ENCODE data around the gene UBE2Q1. TPM values are rescaled to one million over a fixed set of nuclear protein-coding genes. Genes with fewer than 3 reads are reported as not detected.

Gene UBE2Q1
- total RNA-seq, 1 experiment from 2014 or later: 52.8 TPM

DNA sequence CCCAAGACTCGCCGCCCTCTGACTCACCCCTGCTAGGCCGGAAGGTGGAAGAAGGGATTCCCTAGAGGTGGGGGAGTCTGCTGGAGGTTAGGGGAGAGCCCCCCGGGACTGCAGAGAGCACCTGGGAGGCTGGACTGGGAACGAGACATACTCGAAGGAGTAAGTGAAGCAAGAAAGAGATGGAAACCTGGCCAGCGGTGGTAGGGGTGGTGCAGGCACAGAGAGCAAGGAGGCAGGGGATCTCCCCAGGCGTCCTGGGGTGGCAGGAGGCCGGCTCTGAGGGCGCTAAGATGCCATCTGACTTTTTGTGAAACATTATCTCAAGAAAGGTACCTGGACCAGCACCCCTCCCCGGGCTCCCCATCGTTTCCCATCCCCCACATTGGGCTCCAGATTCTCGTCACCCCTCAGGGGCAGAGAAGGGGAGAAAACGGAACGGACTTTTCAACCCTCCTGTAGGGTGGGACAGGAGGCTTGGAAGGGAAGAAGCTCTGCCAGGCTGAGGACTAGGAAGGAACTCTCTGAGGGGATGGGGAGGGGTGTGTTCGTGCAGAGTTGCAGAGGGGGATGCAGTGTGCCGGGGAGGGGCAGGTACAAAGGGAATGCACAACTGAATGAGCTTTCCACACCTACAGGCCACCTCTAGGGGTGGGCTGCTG lies 9.8 kb upstream of the UBE2Q1 start:
- no TSS peak for BruUV-seq (replicated peaks)
- Histone ChIP-seq H3K27me3 (ENCODE audit: insufficient read depth, low read depth) (peaks cover 84% of the 10 kb centered on the region), H3K9me3 (ENCODE audit: insufficient read depth, low read depth) (no peaks in the 10 kb centered on the region), H3K27ac (no peak overlapping the region), H2AFZ (no peak overlapping the region), H3F3A (ENCODE audit: insufficient read depth, low read depth) (no peaks in the 10 kb centered on the region), H3K4me1 (replicated peaks; ENCODE audit: insufficient read depth) (no peaks in the 10 kb centered on the region), H3K4me2 (no peak overlapping the region; the same call in 1 of the 2 replicates), H4K20me1 (ENCODE audit: insufficient read depth) (no peaks in the 10 kb centered on the region), H3K9me2 (ENCODE audit: insufficient read depth) (no peaks in the 10 kb centered on the region), H3K79me2 (ENCODE audit: low read depth) (no peaks in the 10 kb centered on the region), H3K4me3 (no peak overlapping the region), H3K36me3 (ENCODE audit: low read depth) (no peaks in the 10 kb centered on the region)
- POLR2A ChIA-PET (ENCODE audit: unreplicated experiment): no interaction called here
- TF ChIP-seq, protein P1, sequence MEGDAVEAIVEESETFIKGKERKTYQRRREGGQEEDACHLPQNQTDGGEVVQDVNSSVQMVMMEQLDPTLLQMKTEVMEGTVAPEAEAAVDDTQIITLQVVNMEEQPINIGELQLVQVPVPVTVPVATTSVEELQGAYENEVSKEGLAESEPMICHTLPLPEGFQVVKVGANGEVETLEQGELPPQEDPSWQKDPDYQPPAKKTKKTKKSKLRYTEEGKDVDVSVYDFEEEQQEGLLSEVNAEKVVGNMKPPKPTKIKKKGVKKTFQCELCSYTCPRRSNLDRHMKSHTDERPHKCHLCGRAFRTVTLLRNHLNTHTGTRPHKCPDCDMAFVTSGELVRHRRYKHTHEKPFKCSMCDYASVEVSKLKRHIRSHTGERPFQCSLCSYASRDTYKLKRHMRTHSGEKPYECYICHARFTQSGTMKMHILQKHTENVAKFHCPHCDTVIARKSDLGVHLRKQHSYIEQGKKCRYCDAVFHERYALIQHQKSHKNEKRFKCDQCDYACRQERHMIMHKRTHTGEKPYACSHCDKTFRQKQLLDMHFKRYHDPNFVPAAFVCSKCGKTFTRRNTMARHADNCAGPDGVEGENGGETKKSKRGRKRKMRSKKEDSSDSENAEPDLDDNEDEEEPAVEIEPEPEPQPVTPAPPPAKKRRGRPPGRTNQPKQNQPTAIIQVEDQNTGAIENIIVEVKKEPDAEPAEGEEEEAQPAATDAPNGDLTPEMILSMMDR (conservative IDR thresholded peaks at IDR 0.05): no peak
- TF ChIP-seq EZH2 (IDR thresholded peaks at IDR 0.05; ENCODE audit: low read depth): no peak
- intact Hi-C loops (cut with micrococcal nuclease; ENCODE audit: unreplicated experiment): no loop called here
- no peak for DNase-seq
- CTCF ChIA-PET: no interaction called here

DNA sequence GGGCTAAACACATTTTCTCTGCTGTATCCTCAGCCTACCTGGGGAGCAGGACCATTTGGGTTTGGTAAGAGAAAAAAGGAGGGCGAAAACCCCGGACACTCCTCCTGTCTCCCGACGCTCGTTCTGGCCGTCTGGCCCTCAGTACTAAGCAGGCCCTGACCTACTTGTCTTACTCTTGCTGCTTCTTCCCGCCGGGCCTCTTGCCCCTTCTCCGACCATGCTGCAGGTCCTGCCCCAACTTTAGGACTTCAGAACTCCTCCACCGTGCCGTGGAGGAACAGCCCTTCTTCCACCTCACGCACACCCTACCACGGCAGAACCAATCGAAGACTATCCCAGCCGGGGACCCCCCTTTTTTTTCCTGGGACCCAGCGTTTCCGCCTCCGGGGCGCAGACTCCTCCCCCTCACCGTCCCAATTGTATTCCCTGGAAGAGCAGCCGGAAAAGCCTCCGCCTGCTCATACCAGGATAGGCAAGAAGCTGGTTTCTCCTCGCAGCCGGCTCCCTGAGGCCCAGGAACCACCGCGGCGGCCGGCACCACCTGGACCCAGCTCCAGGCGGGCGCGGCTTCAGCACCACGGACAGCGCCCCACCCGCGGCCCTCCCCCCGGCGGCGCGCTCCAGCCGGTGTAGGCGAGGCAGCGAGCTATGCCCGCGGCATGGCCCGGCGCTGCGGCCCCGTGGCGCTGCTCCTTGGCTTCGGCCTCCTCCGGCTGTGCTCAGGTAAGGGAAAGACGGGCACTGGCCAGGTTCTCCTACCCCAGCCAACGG lies 9.1 kb upstream of the UBE2Q1 start, which contains the start of gene CHRNB2:
Gene CHRNB2, plus strand, starts transcription at position 393 of the 771 bp plus-strand sequence. Its CDS starts 267 bp downstream, at position 660.
- peaks cover 77% of the 10 kb centered on the region for H3K27me3 ChIP-seq (ENCODE audit: insufficient read depth, low read depth)
- no peak within 1 kb of the TSS for H2AFZ ChIP-seq
- no peak within 1 kb of the TSS for H3K4me3 ChIP-seq
- H4K20me1 ChIP-seq (ENCODE audit: insufficient read depth): no peaks in the 10 kb centered on the region
- no peaks in the 10 kb centered on the region for H3K79me2 ChIP-seq (ENCODE audit: low read depth)
- POLR2A ChIA-PET (ENCODE audit: unreplicated experiment): no interaction called here
- no peaks in the 10 kb centered on the region for H3K9me2 ChIP-seq (ENCODE audit: insufficient read depth)
- CTCF ChIA-PET: no interaction called here
- H3K27ac ChIP-seq: no peak within 1 kb of the TSS
- BruUV-seq (replicated peaks): no TSS peak
- H3K36me3 ChIP-seq (ENCODE audit: low read depth): no peaks in the 10 kb centered on the region
- no peaks in the 10 kb centered on the region for H3K4me1 ChIP-seq (replicated peaks; ENCODE audit: insufficient read depth)
- no peaks in the 10 kb centered on the region for H3K9me3 ChIP-seq (ENCODE audit: insufficient read depth, low read depth)
- peak in 1 of 2 experiments; percentile 55 for DNase-seq
- H3F3A ChIP-seq (ENCODE audit: insufficient read depth, low read depth): no peaks in the 10 kb centered on the region
- no peak within 1 kb of the TSS; the same call in 1 of the 2 replicates for H3K4me2 ChIP-seq
- intact Hi-C loops (cut with micrococcal nuclease; ENCODE audit: unreplicated experiment): no loop called here
- TF ChIP-seq, protein P1 (conservative IDR thresholded peaks at IDR 0.05): no peak
- TF ChIP-seq EZH2 (IDR thresholded peaks at IDR 0.05; ENCODE audit: low read depth): no peak

DNA sequence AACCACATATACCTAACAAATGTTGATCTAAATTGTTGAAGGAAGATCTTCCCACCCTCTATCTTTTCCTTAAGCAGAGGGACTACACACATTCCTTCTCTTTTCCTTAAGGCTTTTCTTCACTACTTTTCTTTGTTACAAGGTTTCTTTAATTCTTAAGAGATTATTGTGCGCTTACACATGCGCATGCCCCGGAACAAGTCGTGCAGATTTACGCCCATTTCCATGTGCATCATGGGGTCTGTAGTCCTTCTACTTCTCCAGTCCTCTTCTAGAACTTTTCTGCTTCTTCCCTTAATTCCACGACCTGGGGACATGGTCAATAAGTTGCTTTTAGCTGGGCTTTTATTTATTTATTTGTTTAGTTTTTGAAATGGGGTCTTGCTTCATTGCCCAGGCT lies 7.4 kb upstream of the UBE2Q1 start:
- Histone ChIP-seq H3K9me3 (ENCODE audit: insufficient read depth, low read depth) (no peaks in the 10 kb centered on the region), H3K79me2 (ENCODE audit: low read depth) (no peaks in the 10 kb centered on the region), H3K27ac (no peak overlapping the region), H4K20me1 (ENCODE audit: insufficient read depth) (no peaks in the 10 kb centered on the region), H3K4me1 (replicated peaks; ENCODE audit: insufficient read depth) (no peaks in the 10 kb centered on the region), H3K36me3 (ENCODE audit: low read depth) (no peaks in the 10 kb centered on the region), H2AFZ (no peak overlapping the region), H3K27me3 (ENCODE audit: insufficient read depth, low read depth) (peaks cover 63% of the 10 kb centered on the region), H3F3A (ENCODE audit: insufficient read depth, low read depth) (no peaks in the 10 kb centered on the region), H3K4me2 (no peak overlapping the region), H3K4me3 (no peak overlapping the region), H3K9me2 (ENCODE audit: insufficient read depth) (no peaks in the 10 kb centered on the region)
- no peak for DNase-seq
- POLR2A ChIA-PET (ENCODE audit: unreplicated experiment): no interaction called here
- BruUV-seq (replicated peaks): no TSS peak
- intact Hi-C loops (cut with micrococcal nuclease; ENCODE audit: unreplicated experiment): no loop called here
- TF ChIP-seq, protein P1 (conservative IDR thresholded peaks at IDR 0.05): no peak
- TF ChIP-seq EZH2 (IDR thresholded peaks at IDR 0.05; ENCODE audit: low read depth): no peak
- CTCF ChIA-PET: no interaction called here

Data from PC-9 (cell line).